ENCODE measurements around the gene SPECC1.
A peak's percentile ranks its signal among the peaks of the same experiment; 100 is the strongest.

The SPECC1 gene

GRCh38 chr17:20063665-20064648 lies 54.8 kb downstream of the SPECC1 start:
- TF ChIP-seq CTCF (conservative IDR thresholded peaks at IDR 0.05): no peak
- H3K27ac ChIP-seq: no peak overlapping the region

GRCh38 chr17:20066253-20066652 lies 57.1 kb downstream of the SPECC1 start:
- peak overlapping the region; percentile 27 for H3K27ac ChIP-seq
- TF ChIP-seq CTCF (conservative IDR thresholded peaks at IDR 0.05): no peak

- TF ChIP-seq CTCF (conservative IDR thresholded peaks at IDR 0.05): no peak
- no peak overlapping the region for H3K27ac ChIP-seq
These were observed 58.6 kb downstream of the SPECC1 start for GRCh38 chr17:20067711-20068110.

GRCh38 chr17:20068445-20068844 lies 59.3 kb downstream of the SPECC1 start:
- H3K27ac ChIP-seq: no peak overlapping the region
- TF ChIP-seq CTCF (conservative IDR thresholded peaks at IDR 0.05): no peak

- TF ChIP-seq CTCF (conservative IDR thresholded peaks at IDR 0.05): no peak
- H3K27ac ChIP-seq: peak overlapping the region; percentile 74
These were observed 62.9 kb downstream of the SPECC1 start for GRCh38 chr17:20071824-20072691.

- no peak for TF ChIP-seq CTCF (conservative IDR thresholded peaks at IDR 0.05)
- H3K27ac ChIP-seq: peak overlapping the region; percentile 74
These were observed 63.5 kb downstream of the SPECC1 start for GRCh38 chr17:20072692-20072992.

Measured in VCaP (cell line).